CD4-positive, alpha-beta memory T cell (primary cell): Measurements from ENCODE around the gene ONECUT1. TPM values are rescaled to one million over a fixed set of nuclear protein-coding genes. Genes with fewer than 3 reads are reported as not detected.

Experiments
- CTCF ChIA-PET: fragments of 350-600 bp; sonication (Branson Sonifier 250); formaldehyde crosslinking; loops from one replicate; lab custom pipeline; 2021; ENCODE audit warnings: inconsistent platforms; ENCODE audit not compliant: partially characterized antibody; lab: Charles Lee
- POLR2A ChIA-PET: fragments of 350-600 bp; sonication (Branson Sonifier 250); formaldehyde crosslinking; loops from one replicate; lab custom pipeline; 2021; ENCODE audit not compliant: partially characterized antibody; lab: Charles Lee
- DNase-seq, 5 donors: peaks; one replicate each; pipeline versions ENCODE4 v3.0.0 to v3.0.0-alpha.2; 2020 to 2022; ENCODE audit warnings: mixed read lengths in 1 of 5
- H3K27ac ChIP-seq: one replicate; pipeline ENCODE4 v1.7.0; 2013; ENCODE audit warnings: low read depth, low read length
- H3K27me3 ChIP-seq: 2 replicates; pipeline ENCODE4 v1.7.0; 2013; ENCODE audit warnings: mild to moderate bottlenecking, low read length, moderate library complexity; ENCODE audit not compliant: insufficient read depth
- H3K36me3 ChIP-seq: 2 replicates; pipeline ENCODE4 v1.7.0; 2013; ENCODE audit warnings: mild to moderate bottlenecking, low read length, moderate library complexity; ENCODE audit not compliant: insufficient read depth
- H3K4me1 ChIP-seq: 2 replicates; pipeline ENCODE4 v1.7.0; 2013; ENCODE audit warnings: mild to moderate bottlenecking, low read length, moderate library complexity; ENCODE audit not compliant: insufficient read depth
- H3K4me3 ChIP-seq, 2 donors: one replicate each; pipeline ENCODE4 v1.7.0; 2013; ENCODE audit warnings: low read length in 2 of 2, mild to moderate bottlenecking in 1 of 2
- H3K9me3 ChIP-seq, 2 donors: one replicate each; pipeline ENCODE4 v1.7.0; 2013; ENCODE audit warnings: low read length in 2 of 2, control low read depth in 1 of 2; ENCODE audit not compliant: control insufficient read depth in 1 of 2
- H3K27ac Mint-ChIP-seq, 7 donors: one replicate each; pipeline ENCODE4 v1.8.0; 2020 to 2021; ENCODE audit warnings: mixed read lengths in 7 of 7, mild to moderate bottlenecking in 6 of 7, inconsistent platforms in 3 of 7, moderate library complexity in 3 of 7
- H3K27me3 Mint-ChIP-seq, 2 donors: one replicate each; pipeline ENCODE4 v1.8.0; 2020 to 2021; ENCODE audit warnings: mixed read lengths in 2 of 2
- H3K36me3 Mint-ChIP-seq, 2 donors: one replicate each; pipeline ENCODE4 v1.8.0; 2020 to 2021; ENCODE audit warnings: mixed read lengths in 2 of 2, inconsistent platforms in 1 of 2, mild to moderate bottlenecking in 1 of 2
- H3K4me1 Mint-ChIP-seq, 4 donors: one replicate each; pipeline ENCODE4 v1.8.0; 2020 to 2021; ENCODE audit warnings: mixed read lengths in 4 of 4, mild to moderate bottlenecking in 1 of 4
- H3K4me3 Mint-ChIP-seq, 8 donors: one replicate each; pipeline ENCODE4 v1.8.0; 2020 to 2021; ENCODE audit warnings: mixed read lengths in 8 of 8, mild to moderate bottlenecking in 7 of 8, moderate library complexity in 6 of 8, inconsistent platforms in 3 of 8
- H3K9me3 Mint-ChIP-seq, 8 donors: one replicate each; pipeline ENCODE4 v1.8.0; 2020 to 2021; ENCODE audit warnings: mixed read lengths in 8 of 8, mild to moderate bottlenecking in 5 of 8, inconsistent platforms in 3 of 8, moderate library complexity in 1 of 8
- intact Hi-C: fragments of 100-400 bp; cut with micrococcal nuclease; formaldehyde crosslinking; loops from one replicate; pipeline ENCODE4 v1.15.1; 2023
- polyA plus RNA-seq, 2 donors: library from polyadenylated mRNA; unstranded; fragments of 300-500 nt; fragmentation: Illumina TruSeq; gene quantifications; one replicate each; pipeline ENCODE4 v1.2.3, GENCODE V29; 2021
- total RNA-seq, 2 experiments: library from RNA; stranded (reverse); gene quantifications; one replicate each; pipeline ENCODE4 v1.2.3, GENCODE V29; 2021

Gene ONECUT1
- total and polyA plus RNA-seq, 4 experiments from 2014 or later: not detected

DNA sequence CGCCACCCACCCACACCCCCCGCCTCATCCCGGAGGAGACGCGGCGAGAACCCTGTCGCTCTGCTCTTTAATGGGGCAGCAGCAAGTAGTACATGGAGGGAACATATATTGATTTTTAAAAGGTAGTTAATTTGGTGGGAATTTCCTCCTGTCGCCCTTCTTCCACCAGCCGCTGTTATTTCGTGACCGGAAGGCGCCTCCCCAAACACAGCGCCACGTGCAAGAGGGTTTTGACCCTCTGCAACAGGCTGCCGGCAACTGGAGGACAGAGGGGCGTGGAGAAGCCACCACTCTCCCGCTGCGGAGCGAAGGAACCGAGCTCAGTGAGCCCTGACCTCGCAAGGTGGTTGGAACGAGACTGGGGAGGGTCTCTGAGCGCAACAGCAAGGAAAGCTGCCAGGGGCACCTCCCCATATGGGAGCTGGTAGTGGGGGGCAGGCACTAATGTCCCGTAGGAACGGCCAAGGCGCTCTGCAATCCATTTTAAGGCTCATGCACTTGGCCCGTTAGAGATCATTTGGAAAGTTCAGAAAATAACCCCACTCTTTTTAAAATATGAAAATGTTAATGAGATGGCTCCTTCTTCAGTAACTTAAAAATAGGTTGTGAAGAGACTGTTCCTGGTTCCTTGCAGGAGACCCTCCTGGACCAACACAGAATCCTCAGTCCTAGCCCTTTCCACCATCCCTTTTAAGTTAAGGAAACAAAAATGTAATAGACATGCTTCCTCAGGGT lies 4.3 kb downstream of the ONECUT1 start:
- Mint-ChIP-seq H3K27me3 (peaks cover 55 to 67% of the 10 kb centered on the region in 2 donors), H3K9me3 (peaks cover 0 to 13% (median 0%) of the 10 kb centered on the region in 8 donors), H3K27ac (peak overlapping the region in 2 of 7 donors; percentile 16 to 29), H3K36me3 (no peaks in the 10 kb centered on the region), H3K4me1 (peaks cover 8 to 62% (median 36%) of the 10 kb centered on the region in 4 donors), H3K4me3 (peak overlapping the region in 4 of 8 donors; percentile 32 to 58 (median 55))
- H3K4me3 ChIP-seq: no peak overlapping the region
- intact Hi-C loops: no loop called here
- no peaks in the 10 kb centered on the region for H3K9me3 ChIP-seq
- no peaks in the 10 kb centered on the region for H3K36me3 ChIP-seq
- ChIA-PET CTCF (interaction anchor here (0.6 kb wide), 1 partner anchor 106 kb away, joined by 4 read pairs; no protein-coding TSS in a partner anchor), POLR2A (no interaction called here)
- H3K27ac ChIP-seq: no peak overlapping the region
- H3K4me1 ChIP-seq: peaks cover 35% of the 10 kb centered on the region
- peaks cover 70% of the 10 kb centered on the region for H3K27me3 ChIP-seq
- no peak for DNase-seq

DNA sequence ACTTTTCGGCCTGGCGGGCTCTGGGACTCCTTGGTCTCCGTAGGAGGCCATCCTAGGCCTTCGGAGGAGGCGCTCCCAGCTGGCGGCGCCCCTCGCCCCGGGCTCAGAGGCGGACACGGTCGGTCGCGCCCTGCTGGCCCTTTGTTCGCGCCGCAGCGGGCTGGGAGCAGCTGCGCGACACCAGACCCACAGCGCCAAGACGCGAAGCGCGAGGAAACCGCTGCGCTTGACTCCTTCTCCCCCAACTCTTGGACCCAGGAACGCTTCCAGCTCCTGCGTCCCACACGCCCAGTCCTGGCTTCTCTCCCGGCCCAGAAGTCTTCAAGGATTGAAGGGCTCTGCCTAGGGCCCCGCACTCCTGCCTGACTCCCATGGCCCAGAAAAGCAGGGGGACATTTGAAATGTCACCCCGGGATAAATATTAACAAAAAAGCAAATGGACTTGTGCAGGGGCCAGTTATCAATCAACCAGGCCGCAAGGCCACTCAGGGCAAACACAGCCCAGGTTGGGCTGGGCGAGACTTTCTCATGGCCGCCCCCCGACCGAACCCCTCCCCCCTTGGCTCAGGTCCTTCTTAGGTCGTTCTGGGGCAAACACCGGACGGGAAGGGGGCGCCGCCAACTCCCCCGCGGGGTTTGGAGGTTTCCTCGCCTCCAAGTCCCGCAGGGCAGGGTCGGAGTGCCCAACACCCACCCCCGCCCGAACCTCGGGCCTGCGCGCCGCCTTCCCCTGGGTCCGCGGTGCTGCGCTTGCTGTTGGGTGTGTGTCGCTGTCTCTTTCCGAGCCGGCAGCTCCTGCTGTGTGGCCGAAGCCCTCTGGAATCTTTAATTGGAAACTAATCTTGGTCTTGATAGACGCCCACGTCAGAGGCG lies 5.1 kb downstream of the ONECUT1 start:
- H3K4me1 ChIP-seq: peaks cover 30% of the 10 kb centered on the region
- Mint-ChIP-seq H3K36me3 (no peaks in the 10 kb centered on the region), H3K9me3 (peaks cover 0 to 13% (median 0%) of the 10 kb centered on the region in 8 donors), H3K27me3 (peaks cover 62 to 73% of the 10 kb centered on the region in 2 donors), H3K27ac (peak overlapping the region in 1 of 7 donors; percentile 16), H3K4me1 (peaks cover 13 to 63% (median 41%) of the 10 kb centered on the region in 4 donors), H3K4me3 (peak overlapping the region in 4 of 8 donors; percentile 32 to 56 (median 46))
- no peaks in the 10 kb centered on the region for H3K36me3 ChIP-seq
- POLR2A ChIA-PET: no interaction called here
- intact Hi-C loops: loop anchor here (5.0 kb wide), 1 partner anchor 412 kb away; no protein-coding TSS in a partner anchor
- H3K27me3 ChIP-seq: peaks cover 70% of the 10 kb centered on the region
- H3K27ac ChIP-seq: no peak overlapping the region
- CTCF ChIA-PET: interaction anchor here (1.0 kb wide), 1 partner anchor 9 kb away, joined by 3 read pairs; no protein-coding TSS in a partner anchor
- no peak overlapping the region for H3K4me3 ChIP-seq
- no peak for DNase-seq
- H3K9me3 ChIP-seq: no peaks in the 10 kb centered on the region

DNA sequence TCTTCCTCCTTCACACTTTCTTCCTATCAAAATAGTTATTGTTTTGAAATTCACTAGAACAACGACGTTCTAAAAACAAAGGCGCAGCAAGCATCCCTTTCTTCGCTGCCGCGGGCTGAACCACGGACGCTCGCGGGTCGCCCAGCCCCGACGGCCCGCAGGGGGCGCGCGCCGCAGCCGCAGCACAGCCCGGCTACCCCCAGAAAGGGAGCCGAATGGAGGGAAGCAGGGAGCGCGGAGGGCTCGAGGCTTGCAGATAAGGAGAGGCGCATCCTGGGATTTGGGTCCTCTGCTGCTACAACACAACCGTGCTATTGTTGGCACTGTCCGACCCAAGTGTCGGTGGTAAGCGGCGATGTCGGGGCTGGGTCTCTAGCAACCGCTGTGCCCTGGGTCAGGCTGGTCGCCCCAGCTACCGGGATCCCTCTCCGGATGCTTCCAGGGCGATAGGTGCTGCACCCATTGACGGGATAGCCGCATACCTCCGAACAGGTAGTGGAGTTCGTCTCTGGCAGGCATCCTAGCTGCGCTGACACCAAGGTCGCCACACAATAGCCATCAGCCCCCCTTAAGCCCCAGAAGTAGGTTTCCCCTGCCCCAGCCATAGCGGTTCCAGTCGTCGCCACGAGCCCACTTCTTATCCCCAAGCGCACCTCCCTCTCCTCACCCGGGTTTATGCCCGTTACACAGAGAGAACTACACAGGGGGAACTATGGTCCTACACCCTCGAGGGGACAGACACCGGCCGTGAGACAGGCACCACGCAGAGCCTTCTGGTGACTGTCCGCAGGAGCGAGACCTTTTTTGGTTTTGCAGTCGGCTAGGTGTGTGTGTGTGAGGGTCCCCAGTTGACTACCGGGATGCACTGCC lies 6.0 kb downstream of the ONECUT1 start:
- peaks cover 65 to 78% of the 10 kb centered on the region in 2 donors for H3K27me3 Mint-ChIP-seq
- H3K27ac Mint-ChIP-seq: peak overlapping the region in 1 of 7 donors; percentile 52
- H3K36me3 ChIP-seq: no peaks in the 10 kb centered on the region
- H3K4me1 Mint-ChIP-seq: peaks cover 9 to 60% (median 37%) of the 10 kb centered on the region in 4 donors
- H3K4me3 ChIP-seq: no peak overlapping the region
- intact Hi-C loops: loop anchor here (5.0 kb wide), 1 partner anchor 413 kb away; no protein-coding TSS in a partner anchor
- ChIA-PET POLR2A (no interaction called here), CTCF (interaction anchor here (0.7 to 1.0 kb wide), 3 partner anchors 9 to 36 kb away, joined by 3 to 4 read pairs (median 3); no protein-coding TSS in a partner anchor)
- peak overlapping the region in 7 of 8 donors; percentile 22 to 52 (median 41) for H3K4me3 Mint-ChIP-seq
- no peak for DNase-seq
- H3K27ac ChIP-seq: no peak overlapping the region
- peaks cover 0 to 10% (median 0%) of the 10 kb centered on the region in 8 donors for H3K9me3 Mint-ChIP-seq
- peaks cover 22% of the 10 kb centered on the region for H3K4me1 ChIP-seq
- peaks cover 68% of the 10 kb centered on the region for H3K27me3 ChIP-seq
- no peaks in the 10 kb centered on the region for H3K9me3 ChIP-seq
- H3K36me3 Mint-ChIP-seq: no peaks in the 10 kb centered on the region

DNA sequence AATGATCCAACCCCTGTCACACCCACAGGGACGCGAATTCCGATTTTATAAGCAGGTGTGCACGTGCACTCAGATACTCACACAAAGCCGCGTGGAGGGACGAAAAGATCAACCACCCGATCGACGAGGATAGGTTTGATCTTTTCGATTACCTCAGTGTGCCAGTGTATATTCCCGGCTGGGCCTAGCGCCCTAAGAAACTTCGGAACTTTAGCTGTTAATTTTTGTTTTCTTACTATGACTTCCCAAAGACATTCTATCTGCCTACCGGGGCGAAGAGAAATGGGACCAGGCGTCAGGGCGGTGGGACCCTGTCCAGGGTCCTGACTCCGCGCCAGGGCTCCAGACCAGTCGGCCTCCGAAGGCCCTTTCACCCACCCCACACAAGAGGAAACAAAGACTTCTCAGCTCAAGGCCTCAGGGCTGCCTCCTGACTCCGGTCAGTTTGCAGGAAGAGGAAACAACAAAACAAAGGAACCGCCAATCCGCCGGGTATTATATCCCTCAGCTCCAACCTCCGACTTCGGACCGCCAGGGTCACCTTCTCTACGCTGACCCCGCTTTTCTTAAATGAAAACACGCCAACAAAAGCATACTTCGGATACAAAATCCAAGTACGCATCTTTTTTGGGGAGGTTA lies 6.8 kb downstream of the ONECUT1 start:
- CTCF ChIA-PET: interaction anchor here (0.7 to 1.0 kb wide), 3 partner anchors 18 to 341 kb away, joined by 3 to 4 read pairs (median 3); no protein-coding TSS in a partner anchor
- H3K36me3 ChIP-seq: no peaks in the 10 kb centered on the region
- no peaks in the 10 kb centered on the region for H3K9me3 ChIP-seq
- peak overlapping the region in 5 of 8 donors; percentile 21 to 51 (median 41) for H3K4me3 Mint-ChIP-seq
- H3K9me3 Mint-ChIP-seq: peaks cover 0 to 9% (median 0%) of the 10 kb centered on the region in 8 donors
- H3K36me3 Mint-ChIP-seq: no peaks in the 10 kb centered on the region
- H3K27ac Mint-ChIP-seq: peak overlapping the region in 2 of 7 donors; percentile 17 to 52
- intact Hi-C loops: loop anchor here (5.0 kb wide), 1 partner anchor 414 kb away; no protein-coding TSS in a partner anchor
- H3K27ac ChIP-seq: no peak overlapping the region
- H3K27me3 Mint-ChIP-seq: peaks cover 58 to 79% of the 10 kb centered on the region in 2 donors
- DNase-seq: no peak
- peaks cover 17% of the 10 kb centered on the region for H3K4me1 ChIP-seq
- POLR2A ChIA-PET: no interaction called here
- peaks cover 60% of the 10 kb centered on the region for H3K27me3 ChIP-seq
- H3K4me3 ChIP-seq: no peak overlapping the region
- peaks cover 9 to 55% (median 32%) of the 10 kb centered on the region in 4 donors for H3K4me1 Mint-ChIP-seq

DNA sequence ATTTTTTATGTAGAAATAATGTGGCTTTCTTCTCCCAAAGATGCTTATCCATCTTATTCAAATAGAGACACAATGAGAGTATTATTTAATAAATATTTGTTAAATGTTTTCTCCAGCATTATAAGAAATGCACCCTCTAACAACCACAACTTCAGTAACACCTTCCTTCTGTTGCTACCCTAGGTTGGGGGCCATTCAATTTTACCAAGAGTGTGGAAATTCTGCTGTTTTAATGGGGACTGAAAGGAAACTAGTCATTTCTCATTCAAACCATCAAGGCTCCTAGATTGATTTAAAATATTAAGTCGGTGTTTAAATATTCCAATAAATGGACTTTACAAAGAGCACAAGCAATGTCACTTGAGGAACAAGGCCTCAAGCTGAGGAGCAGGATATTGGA lies 7.6 kb downstream of the ONECUT1 start:
- DNase-seq: no peak
- Mint-ChIP-seq H3K27ac (peak overlapping the region in 1 of 7 donors; percentile 52), H3K4me3 (no peak overlapping the region), H3K36me3 (no peaks in the 10 kb centered on the region), H3K4me1 (peaks cover 9 to 47% (median 26%) of the 10 kb centered on the region in 4 donors), H3K27me3 (peaks cover 55 to 79% of the 10 kb centered on the region in 2 donors), H3K9me3 (peaks cover 0 to 9% (median 0%) of the 10 kb centered on the region in 8 donors)
- intact Hi-C loops: loop anchor here (5.0 kb wide), 1 partner anchor 415 kb away; no protein-coding TSS in a partner anchor
- ChIA-PET POLR2A (interaction anchor here (1.2 kb wide), 1 partner anchor 603 kb away, joined by 3 read pairs; no protein-coding TSS in a partner anchor), CTCF (no interaction called here)
- H3K9me3 ChIP-seq: no peaks in the 10 kb centered on the region
- H3K4me1 ChIP-seq: peaks cover 17% of the 10 kb centered on the region
- no peak overlapping the region for H3K27ac ChIP-seq
- peaks cover 53% of the 10 kb centered on the region for H3K27me3 ChIP-seq
- no peaks in the 10 kb centered on the region for H3K36me3 ChIP-seq
- H3K4me3 ChIP-seq: no peak overlapping the region
